ENCODE results near the gene AGAP2.
A peak's percentile ranks its signal among the peaks of the same experiment; 100 is the strongest.

AGAP2 gene

DNA sequence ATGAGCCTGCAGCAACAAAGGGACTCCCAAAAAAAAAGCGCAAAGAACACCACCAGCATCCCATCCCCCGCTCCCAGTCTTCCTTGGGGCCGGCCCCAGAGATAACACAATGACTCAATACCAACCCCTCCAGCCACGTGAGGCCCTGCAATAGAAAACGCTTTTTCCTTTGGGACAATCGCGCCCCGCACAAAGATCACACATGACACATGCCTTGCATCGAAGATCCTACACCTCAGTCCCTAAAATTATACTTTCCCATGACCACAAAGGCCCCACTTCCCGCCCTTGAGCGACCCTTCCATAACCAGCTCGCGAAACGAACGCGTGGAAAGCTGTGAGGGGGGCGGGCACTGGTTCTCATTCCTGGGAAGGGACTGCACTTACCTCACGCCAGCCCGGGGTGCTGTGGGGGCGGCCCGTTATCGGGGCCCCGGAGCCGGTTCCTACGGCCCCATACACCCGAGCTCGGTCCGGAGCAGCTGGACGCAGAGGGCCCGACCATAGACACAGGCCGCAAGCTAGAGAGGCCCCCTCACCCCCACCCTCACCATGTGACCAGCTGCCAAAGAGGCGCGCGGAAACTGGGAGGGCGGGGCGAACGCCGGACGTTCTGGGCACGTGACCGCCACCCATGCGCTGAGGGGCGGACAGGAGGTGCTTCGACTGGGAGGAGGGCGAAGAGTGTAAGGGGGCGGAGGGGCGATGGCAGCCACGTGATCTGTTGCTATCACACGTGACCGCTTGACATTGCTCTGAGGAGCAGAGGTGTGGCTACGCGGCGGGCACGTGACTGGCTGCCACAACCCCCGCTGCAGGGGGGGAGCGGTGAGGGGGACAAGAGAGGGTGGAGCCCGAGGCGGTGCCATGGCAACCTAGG is 13.5 kb upstream of the AGAP2 start, which contains the start of gene CDK4:
CDK4 (minus strand) TSS at position 523 of the 880 bp plus-strand sequence. CDS start 593 bp downstream, outside the sequence.
- FAIRE-seq: peak; percentile 36

GRCh38 chr12:57751432-57751787 is 12.9 kb upstream of the AGAP2 start:
- no peak for FAIRE-seq

DNA sequence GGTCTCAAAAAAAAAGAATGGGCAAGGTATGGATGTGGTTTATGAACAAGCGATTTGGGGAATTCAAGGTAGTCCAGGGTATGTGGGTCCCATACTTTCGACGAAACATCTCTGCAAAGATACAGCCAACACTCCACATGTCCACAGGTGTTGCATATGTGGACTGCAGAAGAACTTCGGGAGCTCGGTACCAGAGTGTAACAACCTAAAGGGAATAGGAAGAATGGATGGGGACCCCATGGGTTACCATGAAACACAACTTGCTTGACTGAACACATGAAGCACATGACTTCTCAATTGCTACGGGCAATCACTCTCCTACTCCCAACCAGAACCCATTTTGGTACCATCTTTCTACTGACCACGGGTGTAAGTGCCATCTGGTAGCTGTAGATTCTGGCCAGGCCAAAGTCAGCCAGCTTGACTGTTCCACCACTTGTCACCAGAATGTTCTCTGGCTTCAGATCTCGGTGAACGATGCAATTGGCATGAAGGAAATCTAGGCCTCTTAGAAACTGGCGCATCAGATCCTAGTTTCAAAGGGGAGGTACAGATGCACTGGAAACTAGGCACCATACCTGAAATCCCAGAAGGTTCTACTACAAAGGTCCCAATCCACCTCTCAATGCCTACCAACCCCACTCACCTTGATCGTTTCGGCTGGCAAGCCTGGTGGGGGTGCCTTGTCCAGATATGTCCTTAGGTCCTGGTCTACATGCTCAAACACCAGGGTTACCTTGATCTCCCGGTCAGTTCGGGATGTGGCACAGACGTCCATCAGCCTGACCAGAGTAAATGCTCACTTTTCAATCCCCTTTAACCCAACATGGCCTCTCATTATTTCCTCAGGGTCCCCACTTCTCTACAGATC is 12.3 kb upstream of the AGAP2 start:
- FAIRE-seq: no peak

- FAIRE-seq: no peak
Measured at GRCh38 chr12:57749061-57749460, 10.5 kb upstream of the AGAP2 start.

- FAIRE-seq: no peak
Measured at GRCh38 chr12:57746025-57746424, 7.5 kb upstream of the AGAP2 start.

DNA sequence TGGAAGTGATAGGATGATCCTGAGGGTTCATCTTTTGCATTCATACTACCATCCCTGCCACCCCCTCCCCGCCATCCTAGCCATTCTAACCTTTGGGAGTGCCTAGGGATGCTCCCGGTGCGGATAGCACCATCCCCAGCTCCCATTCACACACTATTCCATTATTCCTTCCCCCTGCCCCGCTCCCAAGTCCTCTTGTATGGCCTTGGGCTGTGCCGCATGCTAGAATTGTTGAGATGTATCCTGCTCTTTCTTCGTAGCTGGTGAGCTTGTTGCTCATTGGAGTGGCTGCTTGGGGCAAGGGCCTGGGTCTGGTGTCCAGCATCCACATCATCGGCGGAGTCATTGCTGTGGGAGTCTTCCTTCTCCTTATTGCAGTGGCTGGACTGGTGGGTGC is 6.9 kb upstream of the AGAP2 start:
- no peak for FAIRE-seq

DNA sequence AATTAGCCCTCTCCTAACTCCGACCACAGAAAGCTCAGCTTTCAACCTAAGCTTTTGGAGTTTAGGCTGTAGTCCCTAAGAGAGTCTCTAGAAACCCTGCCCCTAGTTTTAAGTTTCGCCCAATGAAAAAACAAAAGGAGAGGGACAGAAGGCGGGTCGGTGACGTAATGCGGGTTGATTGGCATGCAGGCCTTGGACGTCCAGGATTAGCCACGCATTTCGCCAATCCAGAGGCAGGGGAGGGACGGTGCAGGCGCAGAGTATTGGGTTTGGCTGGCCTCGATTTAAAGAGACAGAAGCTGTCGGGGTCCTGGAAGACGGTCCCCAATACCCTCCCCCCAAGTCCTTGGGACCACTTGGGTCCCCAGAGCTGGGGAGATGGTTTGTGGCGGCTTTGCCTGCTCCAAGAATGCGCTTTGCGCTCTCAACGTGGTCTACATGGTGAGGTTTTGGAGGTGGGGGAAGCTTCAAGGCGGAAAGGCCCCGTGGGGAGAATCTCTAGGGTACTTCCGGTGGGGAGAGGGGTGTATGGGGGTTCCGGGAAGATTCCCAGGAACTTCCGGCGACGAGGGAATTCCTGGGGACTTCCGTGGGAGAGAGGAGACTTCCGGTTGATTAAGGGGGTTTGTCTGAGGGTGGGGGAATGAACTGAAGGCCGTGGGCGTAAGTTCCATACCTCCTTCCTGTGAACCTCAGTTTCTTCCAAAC is 6.4 kb upstream of the AGAP2 start, which contains the start of gene TSPAN31:
TSPAN31 (plus strand) TSS at position 263 of the 708 bp plus-strand sequence; CDS start at position 379, 116 bp downstream.
- FAIRE-seq: peak; percentile 53

DNA sequence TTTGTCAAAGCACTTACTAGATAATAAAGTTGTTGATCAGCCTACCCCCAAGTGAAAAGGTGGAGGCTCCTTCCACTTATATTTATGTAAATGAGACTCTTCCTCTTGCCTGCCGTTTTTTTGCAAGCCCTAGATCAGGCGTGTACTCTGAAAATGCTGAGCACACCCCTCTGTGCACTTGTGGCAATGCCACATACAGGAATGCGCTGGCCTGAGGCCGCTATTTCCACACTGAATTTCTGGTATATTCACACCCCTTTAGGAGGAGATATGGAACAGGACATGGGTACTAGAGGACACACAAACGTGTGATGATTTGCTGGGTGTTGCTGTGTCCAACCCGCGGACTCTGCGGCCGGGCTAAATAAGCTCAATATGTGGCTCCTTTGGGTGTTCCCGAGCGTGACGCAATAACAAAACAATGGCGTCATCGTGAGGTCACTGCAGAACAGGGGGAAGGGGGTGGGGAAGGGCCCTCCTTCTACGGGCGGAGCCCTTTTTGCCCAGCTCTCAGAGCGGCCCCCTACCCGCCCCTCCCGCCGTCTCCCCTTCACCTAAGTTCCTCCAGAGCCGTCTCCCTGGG is 5.7 kb upstream of the AGAP2 start:
- no peak for FAIRE-seq

GRCh38 chr12:57743769-57744168 is 5.2 kb upstream of the AGAP2 start:
- no peak for FAIRE-seq

- FAIRE-seq: no peak
Measured at GRCh38 chr12:57741844-57742738, 3.5 kb upstream of the AGAP2 start.

DNA sequence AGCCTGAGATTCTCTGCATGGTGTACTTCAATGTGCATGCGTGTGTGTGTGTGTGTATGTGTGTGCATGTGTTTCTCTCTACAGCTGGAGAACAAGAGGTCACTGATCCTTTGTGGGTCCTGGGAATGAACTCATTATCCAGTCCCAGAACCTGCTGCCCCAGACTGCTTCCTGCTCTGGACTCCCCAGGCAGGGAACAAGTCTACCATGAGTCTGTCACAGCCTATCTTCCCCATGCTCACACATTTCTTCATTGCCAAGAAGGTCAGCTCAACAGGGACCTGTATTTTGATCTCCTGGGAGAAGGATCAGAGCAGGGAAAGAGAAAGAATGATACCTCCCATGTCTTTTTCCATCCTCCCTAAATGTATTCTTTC is 2.9 kb upstream of the AGAP2 start:
- FAIRE-seq: no peak

- FAIRE-seq: no peak
Measured at GRCh38 chr12:57740656-57741412, 2.3 kb upstream of the AGAP2 start.

DNA sequence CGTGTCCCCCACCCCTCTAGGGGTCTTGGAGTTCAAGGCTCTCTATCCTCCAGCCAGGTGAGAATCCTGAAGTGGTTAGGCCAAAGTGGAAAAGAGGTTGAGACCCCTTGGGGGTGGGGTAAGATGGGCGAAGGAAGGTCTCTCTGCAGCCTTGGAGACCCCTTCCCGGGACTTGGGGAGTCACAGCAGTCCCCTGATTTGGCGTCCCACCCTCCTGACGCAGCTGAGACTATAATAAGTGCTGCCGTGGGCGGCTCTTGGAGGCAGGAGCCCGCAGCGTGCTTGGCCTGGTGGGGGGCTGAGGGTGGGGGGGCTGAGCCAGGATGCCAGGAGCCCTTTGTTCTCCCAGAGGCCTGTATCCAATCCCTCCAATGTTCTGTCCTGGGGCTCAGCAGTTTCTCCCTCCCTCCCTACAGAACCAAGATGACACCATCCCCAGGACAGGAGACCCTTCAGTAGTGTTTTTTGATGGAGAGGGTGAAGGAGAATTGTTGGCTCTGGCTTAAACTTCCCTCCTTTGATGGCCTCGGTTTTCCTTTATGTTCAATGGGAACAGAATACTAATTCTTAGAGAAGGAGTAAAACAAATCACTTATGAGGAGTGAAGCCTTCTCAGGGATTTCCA is 1.5 kb upstream of the AGAP2 start:
- FAIRE-seq: no peak

- FAIRE-seq: no peak
Measured at GRCh38 chr12:57739387-57739786, 845 bp upstream of the AGAP2 start.

GRCh38 chr12:57737467-57738460 is 778 bp downstream of the AGAP2 start:
- FAIRE-seq: no peak

- no peak for FAIRE-seq
Measured at GRCh38 chr12:57736741-57737466, 1.6 kb downstream of the AGAP2 start.

DNA sequence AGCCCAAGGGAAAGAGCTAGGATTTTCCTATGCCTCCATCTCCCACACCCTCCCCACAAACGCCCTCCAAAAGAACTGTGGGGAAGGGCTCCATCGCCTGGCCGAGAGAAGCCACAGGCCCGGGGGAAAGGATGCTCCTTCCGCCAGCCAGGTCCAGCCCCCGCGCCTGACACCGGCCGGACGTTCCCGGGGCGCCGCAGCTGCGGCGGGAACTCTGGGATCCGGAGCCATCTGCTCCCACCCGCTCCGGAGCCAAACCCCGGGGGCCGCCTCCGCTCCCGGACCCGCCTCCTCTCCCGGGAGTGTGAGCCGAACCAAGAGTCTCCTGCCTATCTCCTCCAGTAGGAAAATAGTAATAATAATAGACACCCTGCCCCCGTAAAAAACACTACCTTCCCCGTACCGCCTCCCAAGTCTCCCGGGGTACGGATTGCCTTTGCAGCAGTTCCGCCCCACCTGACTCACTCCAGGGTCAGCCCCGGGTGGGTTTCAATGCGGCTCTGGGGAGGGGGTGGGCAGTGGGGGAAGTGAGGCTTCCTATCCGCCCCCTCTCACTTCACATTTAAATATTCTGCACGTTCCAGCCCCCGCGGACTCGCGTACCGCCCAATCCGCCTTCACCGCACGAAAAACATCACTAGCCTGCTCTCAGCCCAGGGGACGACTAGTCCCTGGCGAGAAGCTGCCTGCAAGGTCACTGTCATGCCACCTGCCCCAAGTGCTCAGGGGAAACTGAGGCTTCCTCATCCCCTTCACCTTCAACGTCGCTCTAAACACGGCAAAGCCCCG is 2.4 kb downstream of the AGAP2 start:
- no peak for FAIRE-seq
